Stomach (tissue), 4 donors: ENCODE measurements around the gene KIRREL3.

Source experiments
- CTCF ChIP-seq, 7 experiments: fragments of 450-650 bp in 4 of 7; fragments of 200-600 bp in 3 of 7; sonication (generic) in 3 of 7; IDR thresholded peaks; one replicate each; pipeline ENCODE4 v1.5.1; 2016 to 2019; ENCODE audit warnings: antibody characterized with exemption in 7 of 7, control low read depth in 2 of 7, mild to moderate bottlenecking in 1 of 7
- POLR2A ChIP-seq, 4 donors: fragments of 450-650 bp; IDR thresholded peaks; one replicate each; pipeline ENCODE4 v1.6.1; 2016; ENCODE audit warnings: antibody characterized with exemption in 4 of 4, control low read depth in 2 of 4, mild to moderate bottlenecking in 1 of 4, moderate library complexity in 1 of 4
- POLR2AphosphoS5 ChIP-seq, 3 donors: sonication (generic); formaldehyde crosslinking; IDR thresholded peaks; one replicate each; pipeline ENCODE4 v1.6.1; 2016; ENCODE audit warnings: antibody characterized with exemption in 3 of 3

DNA sequence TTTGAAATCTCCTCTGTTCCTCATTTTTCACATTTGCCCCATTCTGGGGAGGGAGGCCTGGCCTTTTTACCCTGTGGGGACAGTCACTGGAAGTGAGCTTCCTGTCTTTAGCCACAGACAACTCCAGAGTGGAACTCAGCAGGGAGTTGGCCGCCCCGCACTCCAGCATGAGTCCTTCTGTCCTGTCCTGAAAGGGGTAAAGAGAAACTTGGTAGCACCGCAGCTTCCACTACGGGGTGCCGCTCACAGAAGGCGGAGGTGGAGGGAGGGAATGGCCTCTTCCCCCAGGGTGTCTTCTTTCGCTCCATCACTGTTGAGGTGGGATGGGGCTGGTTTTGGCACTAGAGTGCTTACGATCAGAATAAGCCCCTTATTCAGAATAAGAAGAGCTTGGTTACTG is 512.9 kb downstream of the KIRREL3 start:
- TF ChIP-seq CTCF (IDR thresholded peaks at IDR 0.05): no peak
- TF ChIP-seq POLR2A (IDR thresholded peaks at IDR 0.05): no peak
- no peak for TF ChIP-seq POLR2AphosphoS5 (IDR thresholded peaks at IDR 0.05)
